HG02970 (cell line): ENCODE measurements around the gene NID1.
"Not testable (repeated sequence)": the region's sequence is repeated elsewhere in the genome, so short reads cannot be mapped to it uniquely, and the experiment has no call there.

Source experiments
- ATAC-seq: cut with Tn5 transposase; IDR thresholded peaks from one replicate; pipeline ENCODE4 v1.9.1; 2021; ENCODE audit warnings: mild to moderate bottlenecking, moderate library complexity, moderate number of reproducible peaks; ENCODE audit not compliant: unreplicated experiment, low FRiP score

The NID1 gene

GRCh38 chr1:236096660-236097482, 32.0 kb upstream of the NID1 start:
- not testable (repeated sequence) for ATAC-seq

GRCh38 chr1:236095705-236096520, 31.0 kb upstream of the NID1 start:
- ATAC-seq, result no peak

DNA sequence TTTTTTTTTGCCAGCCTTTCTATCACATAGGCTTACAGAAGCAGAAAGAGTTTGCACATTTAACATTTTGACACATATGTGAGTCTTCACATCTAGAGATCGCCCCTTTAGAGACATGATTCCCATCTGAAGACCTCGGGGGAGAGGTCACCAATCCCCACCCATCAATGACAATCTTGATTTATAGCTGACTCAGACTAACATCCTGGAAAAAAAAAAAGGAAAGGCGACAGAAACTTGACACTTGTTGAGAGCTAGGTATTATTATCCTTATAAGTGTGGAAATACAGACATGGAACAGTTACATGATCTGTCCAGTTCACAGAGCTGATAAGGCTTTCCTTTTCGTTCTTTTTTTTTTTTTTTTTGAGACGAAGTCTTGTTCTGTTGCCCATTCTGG, 28.0 kb upstream of the NID1 start:
- ATAC-seq, result no peak

DNA sequence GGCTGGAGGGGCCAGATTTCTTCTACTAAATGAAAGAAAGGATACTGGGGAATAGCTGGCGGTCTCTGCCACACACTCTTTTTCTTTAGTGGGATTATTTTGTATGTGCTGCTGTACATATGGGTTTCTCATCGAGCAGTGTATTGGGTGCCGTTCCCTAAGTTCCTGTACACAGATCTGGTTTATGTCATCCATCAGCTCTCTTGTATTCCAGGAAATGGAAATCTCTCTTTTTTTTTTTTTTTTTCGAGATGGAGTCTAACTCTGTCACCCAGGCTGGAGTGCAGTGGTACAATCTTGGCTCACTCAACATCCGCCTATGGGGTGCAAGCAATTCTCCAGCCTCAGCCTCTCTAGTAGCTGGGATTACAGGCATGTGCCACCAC, 27.0 kb upstream of the NID1 start:
- ATAC-seq, result no peak

GRCh38 chr1:236090741-236091147, 25.9 kb upstream of the NID1 start:
- no peak for ATAC-seq

- no peak for ATAC-seq
Measured at GRCh38 chr1:236089046-236089773, 24.3 kb upstream of the NID1 start.

- no peak for ATAC-seq
Measured at GRCh38 chr1:236086537-236086936, 21.6 kb upstream of the NID1 start.

GRCh38 chr1:236085545-236086159, 20.8 kb upstream of the NID1 start:
- ATAC-seq, result no peak

- no peak for ATAC-seq
Measured at GRCh38 chr1:236084386-236084730, 19.5 kb upstream of the NID1 start.

DNA sequence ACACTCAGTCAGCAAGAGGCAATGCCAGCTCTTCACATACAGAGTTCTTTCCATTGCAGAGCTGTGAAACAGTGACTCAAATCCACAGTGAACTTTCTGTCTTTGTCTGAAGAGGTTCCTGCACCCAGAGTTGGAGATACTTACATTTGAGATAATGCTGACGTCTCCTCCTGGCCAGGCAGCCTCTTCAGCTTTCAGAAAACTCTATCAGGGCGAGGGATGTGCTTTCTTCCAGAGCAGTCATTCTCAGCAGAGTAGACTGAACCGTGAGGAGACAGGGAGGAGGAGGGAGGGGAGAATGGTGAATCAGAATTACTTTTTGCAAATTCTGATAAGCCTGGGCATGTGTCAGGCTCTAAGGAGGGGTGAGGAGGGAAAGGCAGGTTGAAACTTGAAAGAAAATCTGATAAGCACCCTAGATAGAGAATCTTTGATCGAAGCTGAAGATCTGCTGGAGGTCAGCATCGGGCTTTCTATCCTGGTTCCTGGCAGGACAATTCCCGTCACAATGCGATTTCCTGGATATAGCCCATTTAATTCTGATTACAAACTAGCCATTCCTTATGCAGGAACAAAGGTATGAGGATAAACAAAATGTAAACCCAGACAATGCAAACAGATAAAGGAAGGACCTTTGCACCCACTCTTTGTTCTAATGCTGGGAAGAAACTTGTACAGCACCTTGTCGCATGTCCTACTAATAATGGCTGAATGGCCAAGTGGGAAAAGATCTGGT, 18.9 kb upstream of the NID1 start:
- no peak for ATAC-seq

- ATAC-seq, result no peak
Measured at GRCh38 chr1:236082526-236082925, 17.6 kb upstream of the NID1 start.

DNA sequence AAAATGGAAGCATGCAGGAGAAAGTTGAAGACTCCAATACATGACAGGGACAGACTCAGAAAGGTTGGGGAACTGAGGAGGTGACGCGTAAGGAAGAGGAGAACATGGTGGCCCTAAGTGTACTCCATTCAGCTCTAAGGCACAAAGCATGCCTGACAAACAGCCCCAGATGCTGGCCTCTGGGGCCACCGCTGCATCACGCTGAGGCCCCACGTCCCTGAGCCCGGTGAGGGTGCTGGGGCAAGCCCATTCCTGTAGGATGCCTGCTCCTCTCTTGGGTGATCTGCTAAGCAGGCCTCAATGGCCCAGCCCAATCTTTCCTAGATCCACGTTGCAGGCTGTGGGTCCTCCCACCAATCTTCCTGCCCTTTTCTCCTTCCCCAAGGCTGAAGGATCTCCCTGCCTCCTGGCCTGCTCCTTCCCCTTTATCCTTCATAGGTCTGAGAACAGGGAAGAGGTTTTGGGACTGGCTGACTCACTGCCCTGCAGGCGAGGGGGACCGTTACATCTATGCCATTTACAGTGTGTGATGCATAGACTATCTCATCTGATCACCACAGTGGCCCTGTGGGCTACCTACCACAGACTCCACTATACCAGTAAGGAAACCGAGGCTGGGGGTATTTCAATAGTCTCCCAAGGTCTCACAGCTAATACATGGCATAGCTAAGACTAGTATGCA, 16.8 kb upstream of the NID1 start:
- no peak for ATAC-seq

- ATAC-seq, result no peak
Measured at GRCh38 chr1:236079703-236080102, 14.8 kb upstream of the NID1 start.

GRCh38 chr1:236078993-236079392, 14.1 kb upstream of the NID1 start:
- no peak for ATAC-seq

GRCh38 chr1:236078077-236078476, 13.2 kb upstream of the NID1 start:
- not testable (repeated sequence) for ATAC-seq

DNA sequence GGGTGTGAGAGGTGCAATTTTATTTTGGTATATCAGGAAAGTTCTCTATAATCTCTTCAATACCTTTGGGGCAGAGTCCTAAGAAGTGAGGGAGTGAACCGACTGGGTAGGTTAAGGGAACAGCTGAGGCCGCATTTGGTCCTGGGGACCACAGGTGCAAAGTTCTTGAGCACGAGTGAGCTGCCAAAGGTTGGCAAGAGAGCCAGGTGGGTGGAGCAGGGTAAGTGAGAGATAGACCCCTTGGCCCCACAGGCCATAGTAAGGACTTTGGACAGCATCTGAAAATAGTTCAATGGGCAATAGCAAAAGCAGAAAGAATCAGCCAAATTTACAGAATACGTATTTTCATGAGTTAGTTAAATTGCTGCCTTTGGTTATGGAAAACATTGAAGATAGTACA, 11.0 kb upstream of the NID1 start:
- no peak for ATAC-seq

DNA sequence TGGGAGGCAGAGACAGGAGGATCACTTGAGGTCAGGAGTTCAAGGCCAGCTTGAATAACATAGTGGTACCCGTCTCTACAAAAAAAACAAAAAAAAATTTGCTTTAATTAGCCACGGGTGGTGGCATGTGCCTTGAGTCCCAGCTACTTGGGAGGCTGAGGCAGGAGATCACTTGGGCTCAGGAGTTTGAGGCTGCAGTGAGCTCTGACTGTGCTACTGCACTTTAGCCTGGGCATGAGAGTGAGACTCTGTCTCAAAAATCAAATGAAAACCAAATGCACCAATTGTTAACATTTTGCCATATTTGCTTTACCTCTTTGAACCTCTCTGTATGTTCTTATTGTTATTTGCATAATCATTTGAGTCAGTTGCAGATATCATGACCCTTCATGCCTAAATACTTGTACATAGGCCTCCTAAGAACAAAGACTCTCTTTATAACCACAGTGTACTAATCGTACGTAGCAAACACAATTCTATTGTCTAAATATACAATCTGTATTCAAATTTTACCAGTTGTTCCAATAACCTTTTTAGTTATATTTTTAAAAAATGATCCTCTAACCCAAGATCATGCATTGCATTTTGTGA, 8.5 kb upstream of the NID1 start:
- ATAC-seq, result no peak

- ATAC-seq, result no peak
Measured at GRCh38 chr1:236072001-236072400, 7.1 kb upstream of the NID1 start.

DNA sequence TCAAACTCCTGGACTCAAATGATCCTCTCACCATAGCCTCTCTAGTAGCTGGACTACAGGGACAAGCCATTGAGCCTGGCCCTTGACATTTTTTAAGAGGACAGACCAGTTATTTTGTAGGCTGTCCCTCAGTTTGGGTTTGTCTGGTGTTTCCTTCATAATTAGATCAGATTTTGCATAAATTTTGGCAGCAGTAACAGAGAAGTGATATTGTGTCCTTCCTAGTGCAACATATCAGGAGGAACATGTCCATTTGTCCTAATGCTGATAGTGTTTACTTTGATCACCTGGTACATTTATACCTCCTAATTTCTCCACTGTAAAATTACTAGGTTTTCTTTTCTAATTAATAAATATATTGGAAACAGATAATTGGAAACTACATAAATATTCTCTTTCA, 5.9 kb upstream of the NID1 start:
- ATAC-seq, result no peak
